HepG2 (cell line): ENCODE results near the gene A1CF.
"Not testable (repeated sequence)": the region's sequence is repeated elsewhere in the genome, so short reads cannot be mapped to it uniquely, and the experiment has no call there.

Experiments
- CCDC6 ChIP-seq: sonication (generic); formaldehyde crosslinking; IDR thresholded peaks from 2 replicates; pipeline ENCODE4 v1.8.1; 2022; ENCODE audit warnings: mild to moderate bottlenecking, missing genetic modification reagents, moderate library complexity
- HMG20A ChIP-seq: IDR thresholded peaks from 2 replicates; pipeline ENCODE4 v1.6.1; 2016; ENCODE audit warnings: borderline replicate concordance
- MAZ ChIP-seq, 2 experiments: sonication (generic) in 1 of 2; formaldehyde crosslinking in 1 of 2; IDR thresholded peaks; 2 replicates each; pipeline versions ENCODE4 v1.5.0 to v1.6.1; 2012 to 2020; ENCODE audit warnings: low read depth in 2 of 2, mild to moderate bottlenecking in 2 of 2, borderline replicate concordance in 1 of 2, improper control_type of control experiment in 1 of 2, low read length in 1 of 2, missing genetic modification reagents in 1 of 2, moderate library complexity in 1 of 2
- TARDBP ChIP-seq: sonication (generic); formaldehyde crosslinking; IDR thresholded peaks from 2 replicates; pipeline ENCODE4 v1.8.0; 2022; ENCODE audit warnings: mild to moderate bottlenecking, missing genetic modification reagents
- ZBTB7A ChIP-seq: sonication (generic); formaldehyde crosslinking; IDR thresholded peaks from 2 replicates; pipeline ENCODE4 v1.8.0; 2022; ENCODE audit warnings: mild to moderate bottlenecking, missing genetic modification reagents
- ZNF274 ChIP-seq: sonication (generic); formaldehyde crosslinking; IDR thresholded peaks from 2 replicates; pipeline ENCODE4 v1.5.1; 2020; ENCODE audit warnings: mild to moderate bottlenecking, missing genetic modification reagents

DNA sequence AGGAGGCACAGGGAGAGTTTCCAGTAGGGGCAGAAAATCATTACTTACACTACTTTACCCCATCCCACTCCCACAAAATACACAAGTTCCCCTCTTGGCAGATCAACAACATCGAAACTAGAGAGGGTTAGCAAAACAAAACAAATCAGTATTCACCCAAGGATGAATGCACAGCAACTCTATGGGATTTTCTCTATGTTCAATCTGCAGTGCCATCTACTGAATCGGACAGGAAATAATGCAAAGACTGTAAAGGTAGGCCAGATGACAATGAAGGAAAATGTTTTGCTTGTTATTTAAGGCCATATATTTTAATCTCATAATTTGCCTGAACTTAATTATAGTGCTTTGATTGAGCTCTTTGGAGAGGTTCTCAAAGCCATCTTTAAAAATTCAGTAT is 110.6 kb downstream of the A1CF start:
- not testable (repeated sequence) for TF ChIP-seq ZNF274 (CRISPR knock-in tag); CCDC6 (CRISPR knock-in tag); HMG20A (CRISPR knock-in tag); ZBTB7A (CRISPR knock-in tag); TARDBP; MAZ (IDR thresholded peaks at IDR 0.05; ENCODE audit: borderline replicate concordance, low read depth, low read length); MAZ (CRISPR knock-in tag; IDR thresholded peaks at IDR 0.05; ENCODE audit: low read depth)
